Measurements from ENCODE around the gene RASAL1.

- TF ChIP-seq, protein P1, sequence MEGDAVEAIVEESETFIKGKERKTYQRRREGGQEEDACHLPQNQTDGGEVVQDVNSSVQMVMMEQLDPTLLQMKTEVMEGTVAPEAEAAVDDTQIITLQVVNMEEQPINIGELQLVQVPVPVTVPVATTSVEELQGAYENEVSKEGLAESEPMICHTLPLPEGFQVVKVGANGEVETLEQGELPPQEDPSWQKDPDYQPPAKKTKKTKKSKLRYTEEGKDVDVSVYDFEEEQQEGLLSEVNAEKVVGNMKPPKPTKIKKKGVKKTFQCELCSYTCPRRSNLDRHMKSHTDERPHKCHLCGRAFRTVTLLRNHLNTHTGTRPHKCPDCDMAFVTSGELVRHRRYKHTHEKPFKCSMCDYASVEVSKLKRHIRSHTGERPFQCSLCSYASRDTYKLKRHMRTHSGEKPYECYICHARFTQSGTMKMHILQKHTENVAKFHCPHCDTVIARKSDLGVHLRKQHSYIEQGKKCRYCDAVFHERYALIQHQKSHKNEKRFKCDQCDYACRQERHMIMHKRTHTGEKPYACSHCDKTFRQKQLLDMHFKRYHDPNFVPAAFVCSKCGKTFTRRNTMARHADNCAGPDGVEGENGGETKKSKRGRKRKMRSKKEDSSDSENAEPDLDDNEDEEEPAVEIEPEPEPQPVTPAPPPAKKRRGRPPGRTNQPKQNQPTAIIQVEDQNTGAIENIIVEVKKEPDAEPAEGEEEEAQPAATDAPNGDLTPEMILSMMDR (IDR thresholded peaks at IDR 0.05): no peak
- no peak for TF ChIP-seq POLR2A (IDR thresholded peaks at IDR 0.05)
Measured at GRCh38 chr12:113171543-113171942, 36.0 kb upstream of the RASAL1 start.

Measured in esophagus squamous epithelium (tissue), 4 donors.